OCI-LY3 (cell line): ENCODE data around the gene MATN4.

Experiments
- H2AFZ ChIP-seq: fragments of 200-600, 300-600 bp; shearing (Covaris generic); 2 replicates; pipeline ENCODE4 v1.6.0; 2014; ENCODE audit warnings: antibody characterized with exemption, low read depth, low read length
- H3K27ac ChIP-seq: fragments of 200-600, 300-600 bp; sonication (generic); 2 replicates; pipeline ENCODE4 v1.5.1; 2014; ENCODE audit warnings: mild to moderate bottlenecking, low read length, moderate library complexity, mixed read lengths
- H3K27me3 ChIP-seq: fragments of 200-600, 300-600 bp; sonication (generic); 2 replicates; pipeline ENCODE4 v1.6.1; 2014; ENCODE audit warnings: low read depth, low read length, mixed read lengths
- H3K36me3 ChIP-seq: fragments of 200-600, 300-600 bp; sonication (generic); replicated peaks from 2 replicates; pipeline ENCODE3; 2014; ENCODE audit warnings: low read depth, low read length, mixed read lengths
- H3K4me1 ChIP-seq: fragments of 300-600, 200-600 bp; sonication (generic); 2 replicates; pipeline ENCODE4 v1.6.1; 2014; ENCODE audit warnings: low read length, mixed read lengths
- H3K4me2 ChIP-seq: fragments of 200-600, 300-600 bp; sonication (generic); 2 replicates; pipeline ENCODE4 v1.6.1; 2014; ENCODE audit warnings: low read length, mixed read lengths
- H3K4me3 ChIP-seq: fragments of 300-600, 200-600 bp; sonication (generic); 2 replicates; pipeline ENCODE4 v1.5.1; 2014; ENCODE audit warnings: antibody characterized with exemption, mild to moderate bottlenecking, low read length, moderate library complexity
- H3K79me2 ChIP-seq: fragments of 300-600, 200-600 bp; shearing (Covaris generic); 2 replicates; pipeline ENCODE4 v1.6.1; 2014; ENCODE audit warnings: mild to moderate bottlenecking, low read length, mixed read lengths
- H3K9ac ChIP-seq: fragments of 300-600, 200-600 bp; shearing (Covaris generic); 2 replicates; pipeline ENCODE4 v1.6.0; 2014; ENCODE audit warnings: mild to moderate bottlenecking, low read length, moderate library complexity
- H3K9me3 ChIP-seq: fragments of 200-600, 300-600 bp; shearing (Covaris generic); 2 replicates; pipeline ENCODE4 v1.6.1; 2014; ENCODE audit warnings: low read length, mixed read lengths; ENCODE audit not compliant: insufficient read depth
- H4K20me1 ChIP-seq: fragments of 200-600, 300-600 bp; sonication (generic); 2 replicates; pipeline ENCODE4 v1.6.1; 2016; ENCODE audit warnings: low read length, mixed read lengths; ENCODE audit not compliant: insufficient read depth
- CTCF ChIP-seq: fragments of 200-600, 300-600 bp; sonication (generic); IDR thresholded peaks from 2 replicates; pipeline ENCODE4 v1.5.1; 2014; ENCODE audit warnings: antibody characterized with exemption, low read length, low read depth
- EZH2phosphoT487 ChIP-seq: fragments of 200-600 bp; shearing (Covaris generic); IDR thresholded peaks from 2 replicates; pipeline ENCODE4 v1.6.1; 2018; ENCODE audit warnings: antibody characterized with exemption, mixed run types, low read depth

MATN4 gene

GRCh38 chr20:45341939-45342854, 34.1 kb upstream of the MATN4 start:
- Histone ChIP-seq H3K36me3 (peaks cover 6% of the 10 kb centered on the region), H3K4me3 (no peak overlapping the region), H4K20me1 (peaks cover 63% of the 10 kb centered on the region), H3K27ac (no peak overlapping the region), H3K27me3 (no peaks in the 10 kb centered on the region), H3K79me2 (peaks cover 22% of the 10 kb centered on the region; the same call in 1 of the 2 replicates), H2AFZ (no peak overlapping the region), H3K9ac (no peak overlapping the region), H3K4me1 (peaks cover 24% of the 10 kb centered on the region), H3K9me3 (no peaks in the 10 kb centered on the region), H3K4me2 (no peak overlapping the region)
- TF ChIP-seq EZH2phosphoT487 (no peak), CTCF (no peak)

- H4K20me1 ChIP-seq = peaks cover 67% of the 10 kb centered on the region
- no peak overlapping the region for H3K4me3 ChIP-seq
- TF ChIP-seq CTCF (no peak), EZH2phosphoT487 (no peak)
- H3K4me2 ChIP-seq = no peak overlapping the region
- peaks cover 16% of the 10 kb centered on the region; the same call in 1 of the 2 replicates for H3K79me2 ChIP-seq
- peaks cover 6% of the 10 kb centered on the region for H3K36me3 ChIP-seq
- no peak overlapping the region for H3K27ac ChIP-seq
- no peak overlapping the region for H2AFZ ChIP-seq
- peaks cover 18% of the 10 kb centered on the region for H3K4me1 ChIP-seq
- H3K27me3 ChIP-seq = no peaks in the 10 kb centered on the region
- H3K9me3 ChIP-seq = no peaks in the 10 kb centered on the region
- no peak overlapping the region for H3K9ac ChIP-seq
These were observed 33.5 kb upstream of the MATN4 start for GRCh38 chr20:45341579-45341938.

GRCh38 chr20:45340951-45341350, 32.9 kb upstream of the MATN4 start:
- Histone ChIP-seq H3K27me3 (no peaks in the 10 kb centered on the region), H4K20me1 (peaks cover 61% of the 10 kb centered on the region), H3K9ac (no peak overlapping the region), H3K4me2 (no peak overlapping the region), H2AFZ (no peak overlapping the region), H3K4me1 (peaks cover 12% of the 10 kb centered on the region), H3K79me2 (peaks cover 10% of the 10 kb centered on the region; the same call in 1 of the 2 replicates), H3K9me3 (no peaks in the 10 kb centered on the region), H3K27ac (no peak overlapping the region), H3K4me3 (no peak overlapping the region), H3K36me3 (peaks cover 6% of the 10 kb centered on the region)
- TF ChIP-seq CTCF = no peak
- TF ChIP-seq EZH2phosphoT487 = no peak

- Histone ChIP-seq H3K4me2 (no peak overlapping the region), H3K9ac (no peak overlapping the region), H3K27me3 (no peaks in the 10 kb centered on the region), H2AFZ (no peak overlapping the region), H3K9me3 (no peaks in the 10 kb centered on the region), H3K4me3 (no peak overlapping the region), H3K4me1 (peaks cover 6% of the 10 kb centered on the region), H3K79me2 (0 out of 2 replicates have a peak, but pooled peaks cover 4% of the 10 kb centered on the region), H4K20me1 (peaks cover 55% of the 10 kb centered on the region), H3K27ac (no peak overlapping the region), H3K36me3 (peaks cover 6% of the 10 kb centered on the region)
- TF ChIP-seq EZH2phosphoT487 (no peak), CTCF (no peak)
These were observed 32.2 kb upstream of the MATN4 start for GRCh38 chr20:45340236-45340847.
